Effector memory CD8-positive, alpha-beta T cell (primary cell): ENCODE data around the gene SHROOM3.

Experiments
- ATAC-seq: fragments of 150-1000 bp; cut with Tn5 transposase; replicated peaks from 2 replicates; pipeline ENCODE4 v1.10.0; 2021; ENCODE audit warnings: mild to moderate bottlenecking, moderate library complexity
- DNase-seq, 3 experiments: peaks; one replicate each; pipeline ENCODE4 v3.0.0; 2021
- H3K27ac Mint-ChIP-seq, 2 donors: one replicate each; pipeline ENCODE4 v1.8.0; 2022; ENCODE audit warnings: mild to moderate bottlenecking in 2 of 2, mixed read lengths in 2 of 2, moderate library complexity in 2 of 2
- H3K27me3 Mint-ChIP-seq, 2 donors: one replicate each; pipeline ENCODE4 v1.8.0; 2022; ENCODE audit warnings: mixed read lengths in 2 of 2
- H3K36me3 Mint-ChIP-seq: one replicate; pipeline ENCODE4 v1.8.0; 2022; ENCODE audit warnings: mild to moderate bottlenecking, moderate library complexity, mixed read lengths; ENCODE audit not compliant: insufficient read depth
- H3K4me1 Mint-ChIP-seq, 2 donors: one replicate each; pipeline ENCODE4 v1.8.0; 2022; ENCODE audit warnings: low read depth in 2 of 2, mixed read lengths in 2 of 2
- H3K4me3 Mint-ChIP-seq, 2 donors: one replicate each; pipeline ENCODE4 v1.8.0; 2022; ENCODE audit warnings: mild to moderate bottlenecking in 2 of 2, mixed read lengths in 2 of 2, moderate library complexity in 2 of 2
- H3K9me3 Mint-ChIP-seq, 2 donors: one replicate each; pipeline ENCODE4 v1.8.0; 2022; ENCODE audit warnings: mixed read lengths in 2 of 2

The SHROOM3 gene

GRCh38 chr4:76655566-76656479 is 220.8 kb downstream of the SHROOM3 start:
- ATAC-seq (no peak), DNase-seq (no peak)
- H3K9me3 Mint-ChIP-seq: no peaks in the 10 kb centered on the region
- H3K27ac Mint-ChIP-seq: no peak overlapping the region
- H3K4me3 Mint-ChIP-seq: no peak overlapping the region
- H3K36me3 Mint-ChIP-seq: no peaks in the 10 kb centered on the region
- H3K4me1 Mint-ChIP-seq: no peaks in the 10 kb centered on the region
- H3K27me3 Mint-ChIP-seq: peaks cover 5 to 33% of the 10 kb centered on the region in 2 donors

GRCh38 chr4:76657443-76657842 is 222.4 kb downstream of the SHROOM3 start:
- Mint-ChIP-seq H3K36me3 (no peaks in the 10 kb centered on the region), H3K27me3 (peaks cover 7 to 44% of the 10 kb centered on the region in 2 donors), H3K4me1 (no peaks in the 10 kb centered on the region), H3K4me3 (no peak overlapping the region), H3K27ac (no peak overlapping the region), H3K9me3 (no peaks in the 10 kb centered on the region)
- ATAC-seq: no peak
- no peak for DNase-seq

GRCh38 chr4:76658231-76659102 is 223.4 kb downstream of the SHROOM3 start:
- ATAC-seq (no peak), DNase-seq (no peak)
- Mint-ChIP-seq H3K4me1 (no peaks in the 10 kb centered on the region), H3K27ac (no peak overlapping the region), H3K4me3 (no peak overlapping the region), H3K36me3 (no peaks in the 10 kb centered on the region), H3K27me3 (peaks cover 9 to 50% of the 10 kb centered on the region in 2 donors), H3K9me3 (no peaks in the 10 kb centered on the region)

- Mint-ChIP-seq H3K36me3 (no peaks in the 10 kb centered on the region), H3K27ac (no peak overlapping the region), H3K4me1 (no peaks in the 10 kb centered on the region), H3K27me3 (peaks cover 9 to 44% of the 10 kb centered on the region in 2 donors), H3K9me3 (no peaks in the 10 kb centered on the region), H3K4me3 (no peak overlapping the region)
- no peak for ATAC-seq
- DNase-seq: no peak
Measured at GRCh38 chr4:76659103-76659490, 224.1 kb downstream of the SHROOM3 start.

GRCh38 chr4:76663824-76664223 is 228.8 kb downstream of the SHROOM3 start:
- Mint-ChIP-seq H3K4me1 (no peaks in the 10 kb centered on the region), H3K4me3 (no peak overlapping the region), H3K27ac (no peak overlapping the region), H3K9me3 (no peaks in the 10 kb centered on the region), H3K27me3 (peaks cover 19 to 46% of the 10 kb centered on the region in 2 donors), H3K36me3 (no peaks in the 10 kb centered on the region)
- DNase-seq (no peak), ATAC-seq (no peak)

- Mint-ChIP-seq H3K9me3 (no peaks in the 10 kb centered on the region), H3K27me3 (peaks cover 19 to 40% of the 10 kb centered on the region in 2 donors), H3K4me3 (no peak overlapping the region), H3K27ac (no peak overlapping the region), H3K4me1 (no peaks in the 10 kb centered on the region), H3K36me3 (no peaks in the 10 kb centered on the region)
- DNase-seq (no peak), ATAC-seq (no peak)
Measured at GRCh38 chr4:76665153-76665552, 230.1 kb downstream of the SHROOM3 start.

- Mint-ChIP-seq H3K27ac (no peak overlapping the region), H3K9me3 (no peaks in the 10 kb centered on the region), H3K36me3 (no peaks in the 10 kb centered on the region), H3K4me1 (no peaks in the 10 kb centered on the region), H3K4me3 (no peak overlapping the region), H3K27me3 (peaks cover 19 to 37% of the 10 kb centered on the region in 2 donors)
- DNase-seq (no peak), ATAC-seq (no peak)
Measured at GRCh38 chr4:76665721-76666120, 230.7 kb downstream of the SHROOM3 start.

- Mint-ChIP-seq H3K4me1 (no peaks in the 10 kb centered on the region), H3K27ac (no peak overlapping the region), H3K27me3 (peaks cover 28 to 38% of the 10 kb centered on the region in 2 donors), H3K4me3 (no peak overlapping the region), H3K36me3 (no peaks in the 10 kb centered on the region), H3K9me3 (no peaks in the 10 kb centered on the region)
- ATAC-seq (no peak), DNase-seq (no peak)
Measured at GRCh38 chr4:76666944-76667532, 232.0 kb downstream of the SHROOM3 start.

- Mint-ChIP-seq H3K9me3 (no peaks in the 10 kb centered on the region), H3K27me3 (peaks cover 31 to 33% of the 10 kb centered on the region in 2 donors), H3K27ac (no peak overlapping the region), H3K4me1 (no peaks in the 10 kb centered on the region), H3K4me3 (no peak overlapping the region), H3K36me3 (peaks cover 3% of the 10 kb centered on the region)
- DNase-seq (no peak), ATAC-seq (no peak)
Measured at GRCh38 chr4:76670631-76671030, 235.6 kb downstream of the SHROOM3 start.

GRCh38 chr4:76673362-76673761 is 238.3 kb downstream of the SHROOM3 start:
- H3K4me1 Mint-ChIP-seq: no peaks in the 10 kb centered on the region

GRCh38 chr4:76674983-76675382 is 240.0 kb downstream of the SHROOM3 start:
- ATAC-seq: no peak
- Mint-ChIP-seq H3K27ac (no peak overlapping the region), H3K4me3 (no peak overlapping the region), H3K27me3 (peaks cover 33 to 37% of the 10 kb centered on the region in 2 donors), H3K36me3 (peaks cover 3% of the 10 kb centered on the region), H3K4me1 (no peaks in the 10 kb centered on the region), H3K9me3 (no peaks in the 10 kb centered on the region)
- DNase-seq: no peak

More at GRCh38 chr4:76673362-76673761, 238.3 kb downstream of the SHROOM3 start:
- H3K27me3 Mint-ChIP-seq: peaks cover 29 to 36% of the 10 kb centered on the region in 2 donors
- ATAC-seq (no peak), DNase-seq (no peak)
- H3K4me3 Mint-ChIP-seq: no peak overlapping the region
- no peak overlapping the region for H3K27ac Mint-ChIP-seq
- H3K9me3 Mint-ChIP-seq: no peaks in the 10 kb centered on the region
- H3K36me3 Mint-ChIP-seq: peaks cover 3% of the 10 kb centered on the region

- ATAC-seq (no peak), DNase-seq (no peak)
- H3K27ac Mint-ChIP-seq: no peak overlapping the region
- no peaks in the 10 kb centered on the region for H3K9me3 Mint-ChIP-seq
- no peaks in the 10 kb centered on the region for H3K4me1 Mint-ChIP-seq
- H3K27me3 Mint-ChIP-seq: peaks cover 37% of the 10 kb centered on the region in 2 donors
- no peak overlapping the region for H3K4me3 Mint-ChIP-seq
- H3K36me3 Mint-ChIP-seq: peaks cover 3% of the 10 kb centered on the region
Measured at GRCh38 chr4:76677571-76678326, 242.7 kb downstream of the SHROOM3 start.

- H3K4me3 Mint-ChIP-seq: no peak overlapping the region
- DNase-seq: no peak
- H3K27ac Mint-ChIP-seq: no peak overlapping the region
- no peaks in the 10 kb centered on the region for H3K4me1 Mint-ChIP-seq
- H3K36me3 Mint-ChIP-seq: peaks cover under 1% of the 10 kb centered on the region
- ATAC-seq: no peak
- no peaks in the 10 kb centered on the region for H3K9me3 Mint-ChIP-seq
- peaks cover 46 to 55% of the 10 kb centered on the region in 2 donors for H3K27me3 Mint-ChIP-seq
Measured at GRCh38 chr4:76679691-76680090, 244.7 kb downstream of the SHROOM3 start.
